SK-N-SH (cell line): ENCODE data around the gene AATF.

Experiments used
- EZH2phosphoT487 ChIP-seq: fragments of 200-600 bp; sonication (generic); IDR thresholded peaks from 2 replicates; pipeline ENCODE4 v1.6.1; 2017; ENCODE audit warnings: low read depth, mixed run types, mild to moderate bottlenecking, antibody characterized with exemption, moderate library complexity, borderline replicate concordance
- MXI1 ChIP-seq: IDR thresholded peaks from 2 replicates; pipeline ENCODE4 v1.6.1; 2012; ENCODE audit warnings: mild to moderate bottlenecking, low read depth, low read length, improper control_type of control experiment
- RAD21 ChIP-seq: IDR thresholded peaks from 2 replicates; pipeline ENCODE4 v1.6.1; 2012; ENCODE audit warnings: mild to moderate bottlenecking, low read length
- TAF1 ChIP-seq: IDR thresholded peaks from 2 replicates; pipeline ENCODE4 v1.6.1; 2012; ENCODE audit warnings: low read depth, mild to moderate bottlenecking, low read length, moderate library complexity, borderline replicate concordance
- TF ChIP-seq, protein P1 (sequence below): fragments of 200-600 bp; sonication (generic); IDR thresholded peaks from 2 replicates; pipeline ENCODE4 v1.6.1; 2017; ENCODE audit warnings: antibody characterized with exemption, mild to moderate bottlenecking, moderate library complexity
- TF ChIP-seq, protein P2 (sequence below): IDR thresholded peaks from 2 replicates; pipeline ENCODE4 v1.6.1; 2012; ENCODE audit warnings: mild to moderate bottlenecking, low read depth, low read length, moderate library complexity
- TF ChIP-seq, protein P3 (sequence below): IDR thresholded peaks from 2 replicates; pipeline ENCODE4 v1.4.0; 2012; ENCODE audit warnings: low read depth

DNA sequence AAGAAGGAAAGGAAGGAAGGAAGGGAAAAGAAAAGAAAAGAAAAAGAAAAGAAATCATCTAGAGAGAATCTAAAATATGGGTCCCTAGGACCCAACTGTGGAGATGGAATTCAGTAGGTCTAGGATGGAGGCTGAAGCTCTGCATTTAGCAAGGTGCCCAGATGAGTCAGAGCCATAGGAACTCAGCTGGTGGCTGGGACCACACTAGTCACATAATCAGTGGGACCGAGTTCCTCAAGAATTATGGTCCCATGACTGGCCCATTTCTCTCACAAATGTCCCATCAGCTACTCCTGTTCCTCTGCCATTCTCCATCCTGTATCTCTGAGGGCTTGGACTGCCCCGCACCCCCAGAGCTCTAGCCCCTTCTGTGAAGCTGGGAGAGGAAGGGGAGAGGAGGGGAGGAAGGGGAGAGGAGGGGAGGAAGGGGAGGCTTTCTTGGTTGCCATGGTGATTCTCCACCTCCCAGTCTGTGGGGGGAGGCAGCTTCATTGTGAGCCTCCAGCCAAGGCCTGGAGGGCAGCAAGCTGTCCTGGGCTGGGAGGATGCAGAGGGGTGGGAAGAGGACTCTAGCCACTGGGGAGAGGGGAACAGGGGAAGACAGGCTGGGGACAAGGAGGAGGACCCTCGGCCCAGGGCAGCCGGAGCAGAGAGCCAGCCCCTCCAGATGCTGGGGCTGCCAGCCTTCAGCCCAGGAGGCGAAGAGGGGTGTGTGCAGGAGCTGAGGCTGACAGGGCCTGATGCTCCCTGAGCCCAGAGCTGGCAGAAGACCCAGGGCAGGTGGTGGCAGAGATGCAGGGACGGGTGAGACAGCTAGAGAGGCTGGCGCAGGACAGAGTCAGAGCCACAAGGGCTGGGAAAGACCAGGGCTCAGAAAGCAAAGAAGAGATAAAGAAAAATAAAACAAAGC, 49.2 kb upstream of the AATF start:
- TF ChIP-seq, protein P1, sequence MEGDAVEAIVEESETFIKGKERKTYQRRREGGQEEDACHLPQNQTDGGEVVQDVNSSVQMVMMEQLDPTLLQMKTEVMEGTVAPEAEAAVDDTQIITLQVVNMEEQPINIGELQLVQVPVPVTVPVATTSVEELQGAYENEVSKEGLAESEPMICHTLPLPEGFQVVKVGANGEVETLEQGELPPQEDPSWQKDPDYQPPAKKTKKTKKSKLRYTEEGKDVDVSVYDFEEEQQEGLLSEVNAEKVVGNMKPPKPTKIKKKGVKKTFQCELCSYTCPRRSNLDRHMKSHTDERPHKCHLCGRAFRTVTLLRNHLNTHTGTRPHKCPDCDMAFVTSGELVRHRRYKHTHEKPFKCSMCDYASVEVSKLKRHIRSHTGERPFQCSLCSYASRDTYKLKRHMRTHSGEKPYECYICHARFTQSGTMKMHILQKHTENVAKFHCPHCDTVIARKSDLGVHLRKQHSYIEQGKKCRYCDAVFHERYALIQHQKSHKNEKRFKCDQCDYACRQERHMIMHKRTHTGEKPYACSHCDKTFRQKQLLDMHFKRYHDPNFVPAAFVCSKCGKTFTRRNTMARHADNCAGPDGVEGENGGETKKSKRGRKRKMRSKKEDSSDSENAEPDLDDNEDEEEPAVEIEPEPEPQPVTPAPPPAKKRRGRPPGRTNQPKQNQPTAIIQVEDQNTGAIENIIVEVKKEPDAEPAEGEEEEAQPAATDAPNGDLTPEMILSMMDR, result no peak
- TF ChIP-seq, protein P2, sequence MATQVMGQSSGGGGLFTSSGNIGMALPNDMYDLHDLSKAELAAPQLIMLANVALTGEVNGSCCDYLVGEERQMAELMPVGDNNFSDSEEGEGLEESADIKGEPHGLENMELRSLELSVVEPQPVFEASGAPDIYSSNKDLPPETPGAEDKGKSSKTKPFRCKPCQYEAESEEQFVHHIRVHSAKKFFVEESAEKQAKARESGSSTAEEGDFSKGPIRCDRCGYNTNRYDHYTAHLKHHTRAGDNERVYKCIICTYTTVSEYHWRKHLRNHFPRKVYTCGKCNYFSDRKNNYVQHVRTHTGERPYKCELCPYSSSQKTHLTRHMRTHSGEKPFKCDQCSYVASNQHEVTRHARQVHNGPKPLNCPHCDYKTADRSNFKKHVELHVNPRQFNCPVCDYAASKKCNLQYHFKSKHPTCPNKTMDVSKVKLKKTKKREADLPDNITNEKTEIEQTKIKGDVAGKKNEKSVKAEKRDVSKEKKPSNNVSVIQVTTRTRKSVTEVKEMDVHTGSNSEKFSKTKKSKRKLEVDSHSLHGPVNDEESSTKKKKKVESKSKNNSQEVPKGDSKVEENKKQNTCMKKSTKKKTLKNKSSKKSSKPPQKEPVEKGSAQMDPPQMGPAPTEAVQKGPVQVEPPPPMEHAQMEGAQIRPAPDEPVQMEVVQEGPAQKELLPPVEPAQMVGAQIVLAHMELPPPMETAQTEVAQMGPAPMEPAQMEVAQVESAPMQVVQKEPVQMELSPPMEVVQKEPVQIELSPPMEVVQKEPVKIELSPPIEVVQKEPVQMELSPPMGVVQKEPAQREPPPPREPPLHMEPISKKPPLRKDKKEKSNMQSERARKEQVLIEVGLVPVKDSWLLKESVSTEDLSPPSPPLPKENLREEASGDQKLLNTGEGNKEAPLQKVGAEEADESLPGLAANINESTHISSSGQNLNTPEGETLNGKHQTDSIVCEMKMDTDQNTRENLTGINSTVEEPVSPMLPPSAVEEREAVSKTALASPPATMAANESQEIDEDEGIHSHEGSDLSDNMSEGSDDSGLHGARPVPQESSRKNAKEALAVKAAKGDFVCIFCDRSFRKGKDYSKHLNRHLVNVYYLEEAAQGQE, result no peak
- TF ChIP-seq, protein P3, sequence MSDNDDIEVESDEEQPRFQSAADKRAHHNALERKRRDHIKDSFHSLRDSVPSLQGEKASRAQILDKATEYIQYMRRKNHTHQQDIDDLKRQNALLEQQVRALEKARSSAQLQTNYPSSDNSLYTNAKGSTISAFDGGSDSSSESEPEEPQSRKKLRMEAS, result no peak
- TF ChIP-seq TAF1 (no peak), EZH2phosphoT487 (no peak), MXI1 (no peak), RAD21 (no peak)
